SK-N-SH treated with all-trans-retinoic acid at 6 μM for 48 hours (cell line): ENCODE measurements around the gene CHST6.

Experiments used
- ATAC-seq: fragments of 200-7000 bp; cut with Tn5 transposase; 3 replicates; pipeline ENCODE4 v1.9.1; 2020; ENCODE audit warnings: mild to moderate bottlenecking, moderate library complexity
- ARNTL ChIP-seq: fragments of 450-650 bp; formaldehyde crosslinking; IDR thresholded peaks from 2 replicates; pipeline ENCODE4 v1.5.0; 2020; ENCODE audit warnings: low read depth, mild to moderate bottlenecking, moderate library complexity, borderline replicate concordance
- BACH2 ChIP-seq: fragments of 250-450 bp; sonication (Bioruptor Pico); IDR thresholded peaks from 2 replicates; pipeline ENCODE4 v1.9.0; 2021; ENCODE audit warnings: mild to moderate bottlenecking, borderline replicate concordance
- CSDC2 ChIP-seq: fragments of 250-450 bp; sonication (Bioruptor Pico); IDR thresholded peaks from 2 replicates; pipeline ENCODE4 v1.5.0; 2020; ENCODE audit warnings: mild to moderate bottlenecking, moderate library complexity
- ESRRG ChIP-seq: fragments of 250-450 bp; sonication (Bioruptor Pico); IDR thresholded peaks from 2 replicates; pipeline ENCODE4 v1.6.1; 2021; ENCODE audit warnings: mild to moderate bottlenecking
- GLIS3 ChIP-seq: fragments of 250-450 bp; sonication (Bioruptor Pico); IDR thresholded peaks from 2 replicates; pipeline ENCODE4 v1.5.0; 2020; ENCODE audit warnings: mild to moderate bottlenecking, moderate library complexity
- ISL1 ChIP-seq: fragments of 250-450 bp; sonication (Bioruptor Pico); IDR thresholded peaks from 2 replicates; pipeline ENCODE4 v2.1.2; 2022; ENCODE audit warnings: mild to moderate bottlenecking, moderate library complexity
- PPARA ChIP-seq: fragments of 250-450 bp; sonication (Bioruptor Pico); IDR thresholded peaks from 2 replicates; pipeline ENCODE4 v1.5.0; 2020; ENCODE audit warnings: mild to moderate bottlenecking, borderline replicate concordance
- RARB ChIP-seq: fragments of 250-450 bp; sonication (Bioruptor Pico); IDR thresholded peaks from 2 replicates; pipeline ENCODE4 v1.8.0; 2021; ENCODE audit warnings: mild to moderate bottlenecking, moderate library complexity
- SNAI2 ChIP-seq: fragments of 250-450 bp; sonication (Bioruptor Pico); IDR thresholded peaks from 2 replicates; pipeline ENCODE4 v1.5.0; 2020; ENCODE audit warnings: mild to moderate bottlenecking, moderate library complexity
- TCF4 ChIP-seq: fragments of 250-450 bp; sonication (Bioruptor Pico); IDR thresholded peaks from 2 replicates; pipeline ENCODE4 v1.8.0; 2021; ENCODE audit warnings: mild to moderate bottlenecking, moderate library complexity, borderline replicate concordance
- TOX ChIP-seq: fragments of 250-450 bp; sonication (Bioruptor Pico); IDR thresholded peaks from 2 replicates; pipeline ENCODE4 v1.8.0; 2021; ENCODE audit warnings: mild to moderate bottlenecking, moderate library complexity, borderline replicate concordance
- ZC3H10 ChIP-seq: fragments of 250-450 bp; sonication (Bioruptor Pico); IDR thresholded peaks from 2 replicates; pipeline ENCODE4 v1.5.1; 2021; ENCODE audit warnings: mild to moderate bottlenecking, moderate library complexity
- ZFP3 ChIP-seq: fragments of 250-450 bp; sonication (Bioruptor Pico); IDR thresholded peaks from 2 replicates; pipeline ENCODE4 v1.5.0; 2020; ENCODE audit warnings: mild to moderate bottlenecking, moderate library complexity
- ZNF565 ChIP-seq: fragments of 450-650 bp; formaldehyde crosslinking; conservative IDR thresholded peaks from 2 replicates; pipeline ENCODE4 v1.5.0; 2020; ENCODE audit warnings: low read depth, mild to moderate bottlenecking, moderate library complexity
- ZNF70 ChIP-seq: fragments of 450-650 bp; formaldehyde crosslinking; IDR thresholded peaks from 2 replicates; pipeline ENCODE4 v1.5.0; 2020; ENCODE audit warnings: mild to moderate bottlenecking, moderate library complexity
- ZNF8 ChIP-seq: fragments of 450-650 bp; formaldehyde crosslinking; IDR thresholded peaks from 2 replicates; pipeline ENCODE4 v1.5.0; 2020; ENCODE audit warnings: mild to moderate bottlenecking, moderate library complexity
- TF ChIP-seq, protein P1 (sequence below): fragments of 250-450 bp; sonication (Bioruptor Pico); IDR thresholded peaks from 2 replicates; pipeline ENCODE4 v1.8.0; 2021; ENCODE audit warnings: low read depth, mild to moderate bottlenecking, moderate library complexity, borderline replicate concordance
- TF ChIP-seq, protein P2 (sequence below): fragments of 250-450 bp; sonication (Bioruptor Pico); IDR thresholded peaks from 2 replicates; pipeline ENCODE4 v1.5.1; 2020; ENCODE audit warnings: low read depth, mild to moderate bottlenecking, moderate library complexity
- TF ChIP-seq, protein P3 (sequence below): fragments of 250-450 bp; sonication (Bioruptor Pico); IDR thresholded peaks from 2 replicates; pipeline ENCODE4 v1.8.0; 2020; ENCODE audit warnings: mild to moderate bottlenecking, moderate library complexity, borderline replicate concordance
- TF ChIP-seq, protein P4 (sequence below): fragments of 250-450 bp; sonication (Bioruptor Pico); IDR thresholded peaks from 2 replicates; pipeline ENCODE4 v1.5.0; 2020; ENCODE audit warnings: mild to moderate bottlenecking, moderate library complexity
- TF ChIP-seq, protein P5 (sequence below): fragments of 250-450 bp; sonication (Bioruptor Pico); IDR thresholded peaks from 2 replicates; pipeline ENCODE4 v1.5.1; 2021; ENCODE audit warnings: mild to moderate bottlenecking, moderate library complexity

Gene CHST6

DNA sequence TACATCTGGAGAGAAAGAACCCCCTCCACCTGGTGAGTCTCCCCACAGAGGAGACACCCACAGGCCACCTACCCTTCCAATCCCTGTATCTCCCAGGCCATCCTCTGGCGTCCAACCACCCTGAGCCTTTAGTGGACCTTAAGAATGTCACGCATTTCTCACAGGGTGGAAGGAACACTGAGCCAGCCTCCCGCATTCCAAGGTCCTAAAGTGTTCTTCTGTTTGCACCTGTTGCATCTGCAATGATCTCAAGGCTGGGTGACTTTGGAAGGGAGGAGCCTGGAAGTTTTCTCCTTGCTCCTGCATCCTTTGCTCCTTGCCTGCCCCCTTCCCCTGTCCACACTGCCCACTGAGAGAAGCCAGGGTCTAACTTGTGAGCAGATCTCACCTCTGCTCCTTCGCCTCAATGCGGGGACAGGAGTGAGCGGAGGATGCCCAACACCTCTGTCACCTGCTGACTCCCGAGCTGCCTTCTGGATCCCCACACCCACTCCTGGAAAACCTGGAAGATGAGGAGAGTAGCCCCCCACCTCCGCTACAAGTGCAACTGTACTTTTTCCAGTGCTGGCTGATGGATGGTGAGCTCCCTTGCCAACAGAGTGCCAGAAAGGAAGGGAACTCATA is 37.0 kb upstream of the CHST6 start:
- TF ChIP-seq ZFP3 (CRISPR knock-in tag) (no peak), RARB (CRISPR knock-in tag) (no peak), GLIS3 (CRISPR knock-in tag) (no peak), TOX (CRISPR knock-in tag) (no peak), CSDC2 (CRISPR knock-in tag) (no peak), ESRRG (CRISPR knock-in tag) (no peak), ZNF8 (CRISPR knock-in tag) (no peak), BACH2 (CRISPR knock-in tag) (no peak)
- TF ChIP-seq, protein P1, sequence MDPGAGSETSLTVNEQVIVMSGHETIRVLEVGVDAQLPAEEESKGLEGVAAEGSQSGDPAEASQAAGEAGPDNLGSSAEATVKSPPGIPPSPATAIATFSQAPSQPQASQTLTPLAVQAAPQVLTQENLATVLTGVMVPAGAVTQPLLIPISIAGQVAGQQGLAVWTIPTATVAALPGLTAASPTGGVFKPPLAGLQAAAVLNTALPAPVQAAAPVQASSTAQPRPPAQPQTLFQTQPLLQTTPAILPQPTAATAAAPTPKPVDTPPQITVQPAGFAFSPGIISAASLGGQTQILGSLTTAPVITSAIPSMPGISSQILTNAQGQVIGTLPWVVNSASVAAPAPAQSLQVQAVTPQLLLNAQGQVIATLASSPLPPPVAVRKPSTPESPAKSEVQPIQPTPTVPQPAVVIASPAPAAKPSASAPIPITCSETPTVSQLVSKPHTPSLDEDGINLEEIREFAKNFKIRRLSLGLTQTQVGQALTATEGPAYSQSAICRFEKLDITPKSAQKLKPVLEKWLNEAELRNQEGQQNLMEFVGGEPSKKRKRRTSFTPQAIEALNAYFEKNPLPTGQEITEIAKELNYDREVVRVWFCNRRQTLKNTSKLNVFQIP (CRISPR knock-in tag) = no peak
- TF ChIP-seq, protein P2, sequence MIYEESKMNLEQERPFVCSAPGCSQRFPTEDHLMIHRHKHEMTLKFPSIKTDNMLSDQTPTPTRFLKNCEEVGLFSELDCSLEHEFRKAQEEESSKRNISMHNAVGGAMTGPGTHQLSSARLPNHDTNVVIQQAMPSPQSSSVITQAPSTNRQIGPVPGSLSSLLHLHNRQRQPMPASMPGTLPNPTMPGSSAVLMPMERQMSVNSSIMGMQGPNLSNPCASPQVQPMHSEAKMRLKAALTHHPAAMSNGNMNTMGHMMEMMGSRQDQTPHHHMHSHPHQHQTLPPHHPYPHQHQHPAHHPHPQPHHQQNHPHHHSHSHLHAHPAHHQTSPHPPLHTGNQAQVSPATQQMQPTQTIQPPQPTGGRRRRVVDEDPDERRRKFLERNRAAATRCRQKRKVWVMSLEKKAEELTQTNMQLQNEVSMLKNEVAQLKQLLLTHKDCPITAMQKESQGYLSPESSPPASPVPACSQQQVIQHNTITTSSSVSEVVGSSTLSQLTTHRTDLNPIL (CRISPR knock-in tag) = no peak
- TF ChIP-seq, protein P3, sequence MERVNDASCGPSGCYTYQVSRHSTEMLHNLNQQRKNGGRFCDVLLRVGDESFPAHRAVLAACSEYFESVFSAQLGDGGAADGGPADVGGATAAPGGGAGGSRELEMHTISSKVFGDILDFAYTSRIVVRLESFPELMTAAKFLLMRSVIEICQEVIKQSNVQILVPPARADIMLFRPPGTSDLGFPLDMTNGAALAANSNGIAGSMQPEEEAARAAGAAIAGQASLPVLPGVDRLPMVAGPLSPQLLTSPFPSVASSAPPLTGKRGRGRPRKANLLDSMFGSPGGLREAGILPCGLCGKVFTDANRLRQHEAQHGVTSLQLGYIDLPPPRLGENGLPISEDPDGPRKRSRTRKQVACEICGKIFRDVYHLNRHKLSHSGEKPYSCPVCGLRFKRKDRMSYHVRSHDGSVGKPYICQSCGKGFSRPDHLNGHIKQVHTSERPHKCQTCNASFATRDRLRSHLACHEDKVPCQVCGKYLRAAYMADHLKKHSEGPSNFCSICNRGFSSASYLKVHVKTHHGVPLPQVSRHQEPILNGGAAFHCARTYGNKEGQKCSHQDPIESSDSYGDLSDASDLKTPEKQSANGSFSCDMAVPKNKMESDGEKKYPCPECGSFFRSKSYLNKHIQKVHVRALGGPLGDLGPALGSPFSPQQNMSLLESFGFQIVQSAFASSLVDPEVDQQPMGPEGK = no peak
- no peak for ATAC-seq

DNA sequence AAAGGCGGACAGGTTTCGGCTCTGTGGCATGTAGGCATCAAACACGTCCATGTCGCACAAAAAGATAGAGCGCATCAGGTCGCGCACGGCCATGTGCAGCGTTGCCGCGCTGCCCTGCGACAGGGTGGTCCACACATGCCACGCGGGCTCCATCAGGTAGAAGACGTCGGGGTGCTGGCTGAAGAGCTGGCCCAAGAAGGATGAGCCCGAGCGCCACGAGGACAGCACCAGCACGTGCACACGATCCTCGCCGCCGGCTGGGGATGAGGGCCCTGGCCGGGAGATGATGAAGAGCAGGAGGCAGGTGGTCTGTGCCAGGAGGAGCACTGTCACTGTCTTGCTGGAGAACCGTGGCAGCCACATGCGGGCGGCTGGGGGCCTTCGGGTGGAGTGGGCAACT is 34.7 kb upstream of the CHST6 start:
- ATAC-seq = no peak

More for the DNA sequence above, 34.7 kb upstream of the CHST6 start:
- no peak for TF ChIP-seq ZNF8 (CRISPR knock-in tag)
- no peak for TF ChIP-seq ISL1 (CRISPR knock-in tag)
- TF ChIP-seq PPARA (CRISPR knock-in tag) = no peak
- no peak for TF ChIP-seq ZNF70 (CRISPR knock-in tag)
- TF ChIP-seq, protein P4, sequence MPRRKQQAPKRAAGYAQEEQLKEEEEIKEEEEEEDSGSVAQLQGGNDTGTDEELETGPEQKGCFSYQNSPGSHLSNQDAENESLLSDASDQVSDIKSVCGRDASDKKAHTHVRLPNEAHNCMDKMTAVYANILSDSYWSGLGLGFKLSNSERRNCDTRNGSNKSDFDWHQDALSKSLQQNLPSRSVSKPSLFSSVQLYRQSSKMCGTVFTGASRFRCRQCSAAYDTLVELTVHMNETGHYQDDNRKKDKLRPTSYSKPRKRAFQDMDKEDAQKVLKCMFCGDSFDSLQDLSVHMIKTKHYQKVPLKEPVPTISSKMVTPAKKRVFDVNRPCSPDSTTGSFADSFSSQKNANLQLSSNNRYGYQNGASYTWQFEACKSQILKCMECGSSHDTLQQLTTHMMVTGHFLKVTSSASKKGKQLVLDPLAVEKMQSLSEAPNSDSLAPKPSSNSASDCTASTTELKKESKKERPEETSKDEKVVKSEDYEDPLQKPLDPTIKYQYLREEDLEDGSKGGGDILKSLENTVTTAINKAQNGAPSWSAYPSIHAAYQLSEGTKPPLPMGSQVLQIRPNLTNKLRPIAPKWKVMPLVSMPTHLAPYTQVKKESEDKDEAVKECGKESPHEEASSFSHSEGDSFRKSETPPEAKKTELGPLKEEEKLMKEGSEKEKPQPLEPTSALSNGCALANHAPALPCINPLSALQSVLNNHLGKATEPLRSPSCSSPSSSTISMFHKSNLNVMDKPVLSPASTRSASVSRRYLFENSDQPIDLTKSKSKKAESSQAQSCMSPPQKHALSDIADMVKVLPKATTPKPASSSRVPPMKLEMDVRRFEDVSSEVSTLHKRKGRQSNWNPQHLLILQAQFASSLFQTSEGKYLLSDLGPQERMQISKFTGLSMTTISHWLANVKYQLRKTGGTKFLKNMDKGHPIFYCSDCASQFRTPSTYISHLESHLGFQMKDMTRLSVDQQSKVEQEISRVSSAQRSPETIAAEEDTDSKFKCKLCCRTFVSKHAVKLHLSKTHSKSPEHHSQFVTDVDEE (CRISPR knock-in tag) = no peak
- TF ChIP-seq, protein P3 = no peak
- TF ChIP-seq, protein P5, sequence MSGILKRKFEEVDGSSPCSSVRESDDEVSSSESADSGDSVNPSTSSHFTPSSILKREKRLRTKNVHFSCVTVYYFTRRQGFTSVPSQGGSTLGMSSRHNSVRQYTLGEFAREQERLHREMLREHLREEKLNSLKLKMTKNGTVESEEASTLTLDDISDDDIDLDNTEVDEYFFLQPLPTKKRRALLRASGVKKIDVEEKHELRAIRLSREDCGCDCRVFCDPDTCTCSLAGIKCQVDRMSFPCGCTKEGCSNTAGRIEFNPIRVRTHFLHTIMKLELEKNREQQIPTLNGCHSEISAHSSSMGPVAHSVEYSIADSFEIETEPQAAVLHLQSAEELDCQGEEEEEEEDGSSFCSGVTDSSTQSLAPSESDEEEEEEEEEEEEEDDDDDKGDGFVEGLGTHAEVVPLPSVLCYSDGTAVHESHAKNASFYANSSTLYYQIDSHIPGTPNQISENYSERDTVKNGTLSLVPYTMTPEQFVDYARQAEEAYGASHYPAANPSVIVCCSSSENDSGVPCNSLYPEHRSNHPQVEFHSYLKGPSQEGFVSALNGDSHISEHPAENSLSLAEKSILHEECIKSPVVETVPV = no peak
- TF ChIP-seq ZC3H10 = no peak
- TF ChIP-seq, protein P2 (CRISPR knock-in tag) = no peak
- no peak for TF ChIP-seq ZNF565
- TF ChIP-seq ARNTL (CRISPR knock-in tag) = no peak
- TF ChIP-seq BACH2 (CRISPR knock-in tag) = no peak
- no peak for TF ChIP-seq ESRRG (CRISPR knock-in tag)
- no peak for TF ChIP-seq SNAI2 (CRISPR knock-in tag)
- no peak for TF ChIP-seq TCF4
